SK-N-SH (cell line): ENCODE results near the gene RCN1. TPM values are rescaled to one million over a fixed set of nuclear protein-coding genes. Genes with fewer than 3 reads are reported as not detected.
A peak's percentile ranks its signal among the peaks of the same experiment; 100 is the strongest.

Source experiments
- CTCF ChIA-PET: fragments of 300-600, 350-600 bp; formaldehyde crosslinking; extraction: SDS; loops from one replicate; lab custom pipeline; 2021; lab: Yijun Ruan, JAX
- POLR2A ChIA-PET: fragments of 350-600 bp; sonication (Branson Sonifier 250); formaldehyde crosslinking; extraction: SDS; loops from one replicate; lab custom pipeline; 2020; ENCODE audit warnings: antibody characterized with exemption, inconsistent platforms; lab: Yijun Ruan, JAX
- DNase-seq: peaks from one replicate; pipeline ENCODE4 v3.0.0; 2012
- H2AFZ ChIP-seq: fragments of 200-600 bp; sonication (generic); 2 replicates; pipeline ENCODE4 v1.8.1; 2016; ENCODE audit warnings: antibody characterized with exemption, mild to moderate bottlenecking, low read depth
- H3F3A ChIP-seq: fragments of 200-600 bp; sonication (generic); replicated peaks from 2 replicates; pipeline ENCODE3; 2016; ENCODE audit warnings: antibody characterized with exemption, mild to moderate bottlenecking; ENCODE audit not compliant: insufficient read depth
- H3K27ac ChIP-seq, 2 experiments: fragments of 200-500 bp in 1 of 2; fragments of 200-600 bp in 1 of 2; sonication (Bioruptor generic) in 1 of 2; sonication (generic), shearing (Covaris generic) in 1 of 2; 2 replicates each; pipeline versions ENCODE4 v1.5.1 to v1.6.1; 2014 to 2016; ENCODE audit warnings: low read depth in 2 of 2, inconsistent platforms in 1 of 2, low read length in 1 of 2, mild to moderate bottlenecking in 1 of 2, mixed read lengths in 1 of 2
- H3K27me3 ChIP-seq: fragments of 200-600 bp; sonication (generic), shearing (Covaris generic); 2 replicates; pipeline ENCODE4 v1.6.1; 2016; ENCODE audit warnings: mixed run types; ENCODE audit not compliant: insufficient read depth
- H3K36me3 ChIP-seq, 2 experiments: fragments of 200-500 bp in 1 of 2; fragments of 200-600 bp in 1 of 2; sonication (Bioruptor generic) in 1 of 2; sonication (generic) in 1 of 2; replicated peaks in 1 of 2; 2 replicates each; pipeline versions ENCODE3 to v1.5.1; 2014 to 2016; ENCODE audit warnings: low read length in 1 of 2, mild to moderate bottlenecking in 1 of 2; ENCODE audit not compliant: insufficient read depth in 2 of 2, control insufficient read depth in 1 of 2
- H3K4me1 ChIP-seq, 2 experiments: fragments of 200-500 bp in 1 of 2; fragments of 200-600 bp in 1 of 2; sonication (Bioruptor generic) in 1 of 2; sonication (generic), shearing (Covaris generic) in 1 of 2; 2 replicates each; pipeline versions ENCODE4 v1.5.1 to v1.6.1; 2014 to 2016; ENCODE audit warnings: low read depth in 1 of 2, low read length in 1 of 2, mixed run types in 1 of 2; ENCODE audit not compliant: insufficient read depth in 2 of 2, control insufficient read depth in 1 of 2
- H3K4me2 ChIP-seq: fragments of 200-600 bp; sonication (generic), shearing (Covaris generic); 2 replicates; pipeline ENCODE4 v1.6.1; 2017; ENCODE audit warnings: mixed run types
- H3K4me3 ChIP-seq, 2 experiments: fragments of 200-500 bp in 1 of 2; fragments of 200-600 bp in 1 of 2; sonication (Bioruptor generic) in 1 of 2; sonication (generic), shearing (Covaris generic) in 1 of 2; 2 replicates each; pipeline versions ENCODE4 v1.5.1 to v1.8.1; 2014 to 2016; ENCODE audit warnings: low read depth in 2 of 2, inconsistent platforms in 1 of 2, low read length in 1 of 2, mild to moderate bottlenecking in 1 of 2, mixed read lengths in 1 of 2, moderate library complexity in 1 of 2
- H3K79me2 ChIP-seq: fragments of 200-600 bp; sonication (generic); 2 replicates; pipeline ENCODE4 v1.8.1; 2017; ENCODE audit warnings: mild to moderate bottlenecking; ENCODE audit not compliant: insufficient read depth
- H3K9ac ChIP-seq: fragments of 200-600 bp; sonication (generic); 2 replicates; pipeline ENCODE4 v1.6.1; 2017; ENCODE audit warnings: mixed run types
- H3K9me2 ChIP-seq: fragments of 200-600 bp; sonication (generic); 2 replicates; pipeline ENCODE4 v1.6.1; 2017; ENCODE audit warnings: mixed run types
- H3K9me3 ChIP-seq: fragments of 200-600 bp; sonication (generic); 2 replicates; pipeline ENCODE4 v1.6.1; 2017; ENCODE audit warnings: mixed run types, mild to moderate bottlenecking, moderate library complexity
- H4K20me1 ChIP-seq: fragments of 200-600 bp; sonication (generic); 2 replicates; pipeline ENCODE4 v1.6.1; 2017; ENCODE audit warnings: mild to moderate bottlenecking, mixed run types; ENCODE audit not compliant: insufficient read depth
- CHD2 ChIP-seq: fragments of 150-350 bp; IDR thresholded peaks from 2 replicates; pipeline ENCODE4 v1.6.1; 2018; ENCODE audit warnings: low read length; ENCODE audit not compliant: partially characterized antibody
- CTCF ChIP-seq: fragments of 200-600 bp; sonication (generic); IDR thresholded peaks from 2 replicates; pipeline ENCODE4 v1.6.1; 2017; ENCODE audit warnings: antibody characterized with exemption, mild to moderate bottlenecking, moderate library complexity
- ELF1 ChIP-seq: IDR thresholded peaks from 2 replicates; pipeline ENCODE4 v1.4.0; 2012
- FOSL2 ChIP-seq: IDR thresholded peaks from 2 replicates; pipeline ENCODE4 v1.4.0; 2012; ENCODE audit warnings: low read depth, mild to moderate bottlenecking, moderate library complexity, borderline replicate concordance
- GABPA ChIP-seq: IDR thresholded peaks from 2 replicates; pipeline ENCODE4 v1.4.0; 2012; ENCODE audit warnings: low read depth, mild to moderate bottlenecking
- IRF3 ChIP-seq: fragments of 150-350 bp; IDR thresholded peaks from 2 replicates; pipeline ENCODE4 v1.6.1; 2016; ENCODE audit warnings: mild to moderate bottlenecking, low read depth, low read length
- JUND ChIP-seq: IDR thresholded peaks from 2 replicates; pipeline ENCODE4 v1.4.0; 2012
- MAX ChIP-seq: IDR thresholded peaks from 2 replicates; pipeline ENCODE4 v1.4.0; 2012; ENCODE audit warnings: low read depth
- MXI1 ChIP-seq: IDR thresholded peaks from 2 replicates; pipeline ENCODE4 v1.6.1; 2012; ENCODE audit warnings: mild to moderate bottlenecking, low read depth, low read length, improper control_type of control experiment
- NFIC ChIP-seq: IDR thresholded peaks from 2 replicates; pipeline ENCODE4 v1.4.0; 2012; ENCODE audit warnings: borderline replicate concordance
- NRF1 ChIP-seq: IDR thresholded peaks from 2 replicates; pipeline ENCODE4 v1.6.1; 2012; ENCODE audit warnings: low read depth, mild to moderate bottlenecking, low read length
- PBX3 ChIP-seq: IDR thresholded peaks from 2 replicates; pipeline ENCODE4; 2012
- POLR2AphosphoS5 ChIP-seq: IDR thresholded peaks from 2 replicates; pipeline ENCODE4 v1.6.1; 2012; ENCODE audit warnings: low read depth, low read length
- RAD21 ChIP-seq: IDR thresholded peaks from 2 replicates; pipeline ENCODE4 v1.6.1; 2012; ENCODE audit warnings: mild to moderate bottlenecking, low read length
- RCOR1 ChIP-seq: fragments of 150-350 bp; IDR thresholded peaks from 2 replicates; pipeline ENCODE4 v1.6.1; 2017; ENCODE audit warnings: antibody characterized with exemption, low read length
- REST ChIP-seq: IDR thresholded peaks from 2 replicates; pipeline ENCODE4 v1.6.1; 2012; ENCODE audit warnings: mild to moderate bottlenecking, low read depth, low read length, moderate library complexity
- RFX5 ChIP-seq: IDR thresholded peaks from 2 replicates; pipeline ENCODE4 v1.6.1; 2012; ENCODE audit warnings: mild to moderate bottlenecking, improper control_type of control experiment, low read length
- SIN3A ChIP-seq: IDR thresholded peaks from 2 replicates; pipeline ENCODE4 v1.6.1; 2012; ENCODE audit warnings: low read depth, mild to moderate bottlenecking, low read length, moderate library complexity, borderline replicate concordance
- SMC3 ChIP-seq: IDR thresholded peaks from 2 replicates; pipeline ENCODE4 v1.6.1; 2012; ENCODE audit warnings: low read depth, low read length, improper control_type of control experiment
- TAF1 ChIP-seq: IDR thresholded peaks from 2 replicates; pipeline ENCODE4 v1.6.1; 2012; ENCODE audit warnings: low read depth, mild to moderate bottlenecking, low read length, moderate library complexity, borderline replicate concordance
- TCF12 ChIP-seq: IDR thresholded peaks from 2 replicates; pipeline ENCODE4 v1.4.0; 2012
- USF2 ChIP-seq: fragments of 150-350 bp; IDR thresholded peaks from 2 replicates; pipeline ENCODE4 v1.6.1; 2017; ENCODE audit warnings: antibody characterized with exemption, low read length, low read depth, borderline replicate concordance
- YY1 ChIP-seq: IDR thresholded peaks from 2 replicates; pipeline ENCODE4 v1.4.0; 2012; ENCODE audit warnings: low read depth, mild to moderate bottlenecking
- WGBS: methylation state at CpG from one replicate; pipeline ENCODE4 v1.1.6; 2017; ENCODE audit warnings: low lambda C conversion rate; 5-methylcytosine and 5-hydroxymethylcytosine counted together
- polyA plus RNA-seq, 3 experiments: library from polyadenylated mRNA; depleted of rRNA; stranded (reverse); fragments of >200 nt; gene quantifications; 2 replicates each; pipeline ENCODE4 v1.2.3, GENCODE V29; 2012

RCN1 gene
- polyA plus RNA-seq, 1 of the 3 experiments (the other 2 are of a cell fraction) = 63.3 TPM

- TF ChIP-seq PBX3 (no peak), MAX (no peak), IRF3 (no peak), CHD2 (no peak), RFX5 (no peak), SMC3 (peak; percentile 91), RAD21 (peak; percentile 71), FOSL2 (no peak), JUND (no peak), TAF1 (no peak), ELF1 (no peak), NFIC (no peak), CTCF (peak; percentile 79), RCOR1 (no peak)
Observed at GRCh38 chr11:32052215-32052614, 38.7 kb upstream of the RCN1 start (continued).

GRCh38 chr11:32053151-32053888 lies 37.6 kb upstream of the RCN1 start:
- ChIA-PET CTCF (interaction anchor here (0.7 to 7.4 kb wide), 22 partner anchors 8 to 810 kb away, joined by 3 to 214 read pairs (median 8); partner anchors contain the start of gene RCN1), POLR2A (no interaction called here)
- H3K27ac ChIP-seq = no peak overlapping the region
- 31% methylated on average over 7 of the region's 7 CpGs for WGBS
- H3K27me3 ChIP-seq = peaks cover 72% of the 10 kb centered on the region
- no peak overlapping the region for H3K9ac ChIP-seq
- no peaks in the 10 kb centered on the region; a peak in 1 of 4 replicates for H3K4me1 ChIP-seq
- H3K79me2 ChIP-seq = no peaks in the 10 kb centered on the region
- no peak overlapping the region for H2AFZ ChIP-seq
- no peaks in the 10 kb centered on the region for H3K9me3 ChIP-seq
- DNase-seq = no peak
- no peaks in the 10 kb centered on the region for H3K36me3 ChIP-seq
- H3K9me2 ChIP-seq = no peaks in the 10 kb centered on the region
- H3F3A ChIP-seq = no peaks in the 10 kb centered on the region
- H3K4me3 ChIP-seq = no peak overlapping the region
- H3K4me2 ChIP-seq = no peak overlapping the region
- no peaks in the 10 kb centered on the region for H4K20me1 ChIP-seq
- TF ChIP-seq SIN3A = no peak
- TF ChIP-seq TCF12 = no peak
- TF ChIP-seq GABPA = no peak
- TF ChIP-seq YY1 = no peak
- TF ChIP-seq USF2 = no peak
- TF ChIP-seq PBX3 = no peak
- no peak for TF ChIP-seq MXI1
- TF ChIP-seq POLR2AphosphoS5 = no peak
- no peak for TF ChIP-seq NRF1
- no peak for TF ChIP-seq REST
